ENCODE data around the gene RAB44. TPM values are rescaled to one million over a fixed set of nuclear protein-coding genes. Genes with fewer than 3 reads are reported as not detected.

RAB44 gene
- total and polyA plus RNA-seq, 9 of the 15 experiments (the other 6 are each of a cell fraction or from before 2014, with no cell fraction given), result not detected

GRCh38 chr6:36671687-36672375 lies 25.8 kb upstream of the RAB44 start:
- H3K4me1 ChIP-seq (replicated peaks in 1 of 2; ENCODE audit: control insufficient read depth in 2 of 2, insufficient read depth in 2 of 2, low read length in 2 of 2), result peaks cover 4 to 8% of the 10 kb centered on the region in 2 experiments; a peak in 4 of 5 replicates
- H3K4me3 ChIP-seq, result no peak overlapping the region
- TF ChIP-seq YY1 (IDR thresholded peaks at IDR 0.05; ENCODE audit: borderline replicate concordance in 1 of 3, control insufficient read depth in 1 of 3, extremely low read depth in 1 of 3, insufficient read depth in 3 of 3, insufficient read length in 1 of 3, insufficient replicate concordance in 2 of 3, low read depth in 1 of 3, low read length in 2 of 3) (peak in 1 of 3 experiments; percentile 22), HES1 (IDR thresholded peaks at IDR 0.05; ENCODE audit: low read depth) (no peak)
- in situ Hi-C loops (cut with MboI) (no loop called here), intact Hi-C loops (cut with micrococcal nuclease) (loop anchor here (10.0 kb wide), 1 partner anchor 247 kb away; no protein-coding TSS in a partner anchor)
- peaks cover 29 to 49% of the 10 kb centered on the region in 2 experiments for H3K27me3 ChIP-seq (ENCODE audit: control insufficient read depth in 2 of 2, insufficient read depth in 2 of 2, low read length in 2 of 2)
- no peak overlapping the region; the same call in 1 of the 2 replicates for H2AFZ ChIP-seq (ENCODE audit: low read depth, low read length)
- H3K4me2 ChIP-seq (ENCODE audit: insufficient read depth, low read length), result no peak overlapping the region
- H3K27ac ChIP-seq (ENCODE audit: extremely low read depth, low read depth, low read length), result no peak overlapping the region
- H3K9me3 ChIP-seq (replicated peaks; ENCODE audit: control insufficient read depth, insufficient read depth, low read depth, low read length), result no peaks in the 10 kb centered on the region
- no peaks in the 10 kb centered on the region for H3K36me3 ChIP-seq (ENCODE audit: control insufficient read depth, insufficient read depth, low read length)
- H3K9me1 ChIP-seq (ENCODE audit: control insufficient read depth, insufficient read depth, low read length), result no peaks in the 10 kb centered on the region
- BruUV-seq (replicated peaks), result no TSS peak
- ATAC-seq (no peak), DNase-seq (ENCODE audit: extremely low read depth in 1 of 4, low spot score in 3 of 4) (no peak), FAIRE-seq (no peak)
- no peak overlapping the region for H3K9ac ChIP-seq (ENCODE audit: insufficient read depth in 1 of 2, low read depth in 2 of 2, low read length in 2 of 2)
- ChIA-PET CTCF (ENCODE audit: low intra/inter-chr PET ratio) (interaction anchor here (0.7 kb wide), 1 partner anchor 56 kb away, joined by 3 read pairs; no protein-coding TSS in a partner anchor), POLR2A (interaction anchor here (0.6 to 1.6 kb wide), 3 partner anchors 8 to 61 kb away, joined by 3 to 4 read pairs (median 4); no protein-coding TSS in a partner anchor)
- no peaks in the 10 kb centered on the region for H4K20me1 ChIP-seq (replicated peaks; ENCODE audit: control insufficient read depth, insufficient read depth, low read length)
- H3K79me2 ChIP-seq (ENCODE audit: control insufficient read depth, insufficient read depth, low read length), result no peaks in the 10 kb centered on the region
- WGBS (ENCODE audit: insufficient coverage, low coverage, missing lambda C conversion rate), result 12% methylated on average over 6 of the region's 6 CpGs

Measured in K562 (cell line).